ENCODE data around the gene ZNF205.
"Not testable (repeated sequence)": the region's sequence is repeated elsewhere in the genome, so short reads cannot be mapped to it uniquely, and the experiment has no call there.

Gene ZNF205

DNA sequence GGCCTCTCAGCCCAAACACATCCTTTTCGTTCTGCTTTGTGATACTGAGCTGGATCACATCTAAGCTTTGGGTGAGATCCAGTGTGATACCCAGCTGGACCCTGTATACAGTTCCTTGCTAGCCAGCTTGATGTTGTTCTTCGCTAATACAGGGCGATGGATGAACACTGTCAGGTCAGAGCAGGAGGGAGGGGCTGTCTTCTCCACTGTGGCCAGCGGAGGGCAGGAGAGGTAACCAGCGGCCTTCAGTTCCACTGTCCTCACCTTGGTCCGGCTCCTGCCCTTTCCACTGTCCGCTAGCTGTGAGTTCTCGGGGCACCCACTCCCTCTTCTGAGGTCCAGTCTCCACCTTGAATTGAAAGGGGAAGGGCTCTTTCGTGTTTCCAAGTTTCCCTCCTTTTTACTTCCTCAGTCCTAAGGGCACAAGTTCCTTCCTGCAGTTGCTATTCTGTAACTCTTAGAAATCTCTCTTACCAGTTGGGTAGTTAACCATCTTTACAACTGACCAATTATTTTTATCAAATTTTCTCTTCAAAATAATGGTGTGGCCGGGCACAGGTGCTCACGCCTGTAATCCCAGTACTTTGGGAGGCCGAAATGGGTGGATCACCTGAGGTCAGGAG, 19.5 kb downstream of the ZNF205 start:
- DNase-seq (ENCODE audit: low read depth in 2 of 2) = peak; percentile 24 to 32

DNA sequence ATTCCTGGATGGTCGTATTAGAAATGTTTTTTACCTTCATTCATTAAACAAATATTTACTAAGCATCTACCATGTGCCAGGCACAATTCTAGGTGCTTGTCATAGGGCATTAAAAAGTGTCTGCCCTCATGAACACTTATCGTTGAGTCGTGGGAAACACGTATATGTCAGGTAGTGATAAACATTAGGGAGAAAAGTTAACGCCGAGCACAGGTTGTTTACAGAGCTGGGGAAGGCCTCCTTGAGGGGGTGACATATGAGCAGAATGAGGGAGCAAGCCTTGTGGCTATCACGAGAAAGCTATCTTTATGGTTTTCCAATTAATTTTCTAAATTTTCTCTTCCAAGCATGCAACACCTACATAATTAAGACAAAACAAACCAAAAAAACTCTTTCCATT, 21.5 kb downstream of the ZNF205 start:
- DNase-seq (ENCODE audit: low read depth in 2 of 2) = no peak

DNA sequence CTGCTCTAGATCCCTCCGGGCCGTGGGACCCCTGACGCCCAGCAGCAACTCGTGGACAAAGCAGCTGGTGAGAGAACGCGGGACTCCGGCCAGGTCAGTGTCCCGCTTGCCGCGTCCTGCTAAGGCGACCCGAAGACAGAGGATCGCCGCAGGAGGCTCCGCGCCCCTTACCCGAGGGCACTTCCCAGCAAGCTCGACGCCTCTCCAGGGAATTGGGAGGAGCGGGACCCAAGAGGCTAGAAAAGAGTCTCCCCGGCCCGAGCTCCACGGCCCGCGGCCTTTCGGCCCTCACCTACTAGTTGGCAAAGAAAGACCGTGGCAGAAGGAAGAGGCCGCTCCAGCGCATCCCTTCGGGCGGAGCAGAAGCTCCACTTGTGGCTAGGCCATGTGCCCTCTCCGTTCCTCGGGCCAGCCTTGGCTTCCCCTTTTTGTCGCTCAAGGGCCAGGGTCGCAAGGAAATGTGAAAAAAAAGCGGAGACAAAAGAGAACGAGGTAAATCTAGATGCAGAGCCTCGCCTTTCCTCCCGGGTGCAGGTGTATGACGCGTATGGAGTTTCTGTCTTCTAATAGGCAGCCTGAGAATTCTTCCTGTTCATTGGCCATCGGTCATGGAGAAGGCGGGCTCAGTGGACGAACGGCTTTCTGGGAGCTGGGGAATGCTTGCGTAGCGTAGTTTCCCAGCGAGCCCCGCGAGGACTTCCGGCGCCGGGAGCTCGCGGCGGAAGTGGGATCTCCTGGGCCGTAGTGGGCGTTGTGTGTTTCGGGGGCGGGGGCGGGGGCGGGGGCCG, 22.1 kb downstream of the ZNF205 start, which contains the start of gene ZNF213:
ZNF213 (plus strand) TSS at position 692 of the 788 bp plus-strand sequence. CDS start 2,252 bp downstream, outside the sequence.
- peak; percentile 83 to 87 for DNase-seq (ENCODE audit: low read depth in 2 of 2)

DNA sequence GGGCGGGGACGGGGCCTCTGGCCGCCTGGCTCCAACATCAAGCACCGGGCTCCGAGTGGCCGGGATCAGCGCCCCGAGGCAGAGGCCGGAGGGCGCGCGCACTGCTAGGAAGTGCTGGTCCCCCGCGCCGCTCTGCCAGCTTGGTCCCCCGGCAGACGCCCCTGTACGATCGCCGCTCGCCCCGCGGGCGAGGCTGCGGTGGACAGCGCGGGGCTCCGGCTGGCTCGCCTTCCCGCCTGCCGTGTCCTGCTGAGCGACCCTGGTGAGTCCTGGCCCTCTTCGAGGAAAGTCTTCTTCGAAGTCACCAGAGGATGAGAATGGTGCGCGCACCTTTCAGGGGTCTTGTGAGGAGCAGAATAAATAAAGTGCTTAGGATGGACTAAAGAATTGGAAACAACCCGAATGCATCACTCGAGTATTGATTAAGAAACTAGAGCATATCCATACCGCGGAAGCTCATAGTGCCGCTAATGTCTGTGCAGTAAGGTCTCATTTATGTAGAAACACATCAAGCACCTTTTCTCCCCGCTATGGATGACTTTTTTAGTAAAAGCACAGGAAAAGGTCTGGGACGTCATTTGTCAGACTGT, 22.8 kb downstream of the ZNF205 start:
- DNase-seq (ENCODE audit: low read depth in 2 of 2) = no peak

DNA sequence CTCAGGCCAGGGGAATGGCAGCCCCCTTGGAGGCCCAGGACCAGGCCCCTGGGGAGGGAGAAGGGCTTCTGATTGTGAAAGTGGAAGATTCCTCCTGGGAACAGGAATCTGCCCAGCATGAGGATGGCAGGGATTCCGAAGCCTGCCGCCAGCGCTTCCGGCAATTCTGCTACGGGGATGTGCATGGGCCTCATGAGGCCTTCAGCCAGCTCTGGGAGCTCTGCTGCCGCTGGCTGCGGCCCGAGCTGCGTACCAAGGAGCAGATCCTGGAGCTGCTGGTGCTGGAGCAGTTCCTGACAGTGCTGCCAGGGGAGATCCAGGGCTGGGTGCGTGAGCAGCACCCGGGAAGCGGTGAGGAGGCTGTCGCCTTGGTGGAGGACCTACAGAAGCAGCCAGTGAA, 24.9 kb downstream of the ZNF205 start:
- DNase-seq (ENCODE audit: low read depth in 2 of 2) = no peak

DNA sequence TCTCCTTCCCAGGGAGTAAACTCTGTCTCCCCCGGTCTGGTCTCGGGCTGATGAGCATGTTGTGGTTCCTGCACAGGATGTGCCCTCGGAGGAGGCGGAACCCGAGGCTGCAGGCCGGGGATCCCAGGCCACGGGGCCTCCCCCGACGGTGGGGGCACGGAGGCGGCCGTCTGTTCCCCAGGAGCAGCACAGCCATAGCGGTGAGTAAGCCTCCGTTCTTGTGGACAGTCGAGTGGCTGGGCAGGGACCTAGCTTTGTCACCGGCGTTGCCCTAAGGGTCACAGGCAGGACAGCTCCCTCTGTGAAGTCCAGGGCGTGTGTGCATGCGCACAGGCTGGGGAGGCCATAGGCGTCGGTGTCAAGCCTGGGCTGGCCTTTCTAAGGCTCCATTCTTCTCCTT, 26.0 kb downstream of the ZNF205 start:
- DNase-seq (ENCODE audit: low read depth in 2 of 2) = no peak

DNA sequence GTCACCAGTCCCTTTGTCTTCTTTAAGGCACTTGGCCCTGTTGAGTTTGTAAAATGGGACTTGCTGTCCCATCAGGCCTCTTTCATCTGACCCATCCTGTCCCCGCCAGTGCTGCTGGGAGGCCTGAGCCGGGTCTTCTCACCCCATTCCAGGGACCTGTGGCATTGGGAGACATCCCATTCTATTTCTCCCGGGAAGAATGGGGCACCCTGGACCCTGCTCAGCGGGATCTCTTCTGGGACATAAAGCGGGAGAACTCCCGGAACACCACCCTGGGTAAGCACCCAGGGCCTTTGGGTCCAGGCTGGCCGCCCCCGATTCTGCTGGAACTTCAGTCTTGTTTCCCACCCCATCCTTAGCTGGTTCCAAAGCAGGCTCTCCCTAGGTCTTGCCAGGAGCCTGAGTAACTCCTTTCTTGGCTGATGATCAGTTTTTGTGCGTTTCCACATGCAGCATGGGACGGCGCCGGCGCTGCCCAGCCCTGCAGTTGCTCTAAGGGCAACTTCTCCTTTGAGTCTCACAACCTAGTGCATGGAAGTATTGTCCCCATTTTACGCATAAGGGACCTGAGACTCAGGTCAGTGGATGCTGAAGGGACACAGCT, 26.5 kb downstream of the ZNF205 start:
- DNase-seq (ENCODE audit: low read depth in 2 of 2) = no peak

DNA sequence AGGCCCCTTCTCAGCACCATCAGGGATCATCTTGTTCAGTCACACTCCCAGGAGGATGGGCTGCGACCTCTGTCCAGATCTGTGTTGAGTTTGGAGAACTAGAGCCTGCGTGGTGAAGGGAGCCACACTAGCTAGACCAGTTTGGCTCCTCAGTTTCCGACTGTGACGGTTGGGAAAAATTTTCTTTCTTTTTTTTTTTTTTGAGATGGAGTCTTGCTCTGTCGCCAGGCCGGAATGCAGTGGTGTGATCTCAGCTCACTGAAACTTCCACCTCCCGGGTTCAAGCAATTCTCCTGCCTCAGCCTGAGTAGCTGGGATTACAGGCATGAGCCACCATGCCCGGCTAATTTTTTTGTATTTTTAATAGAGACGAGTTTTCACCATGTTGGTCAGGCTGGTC, 27.2 kb downstream of the ZNF205 start:
- DNase-seq (ENCODE audit: low read depth in 2 of 2) = not testable (repeated sequence)

DNA sequence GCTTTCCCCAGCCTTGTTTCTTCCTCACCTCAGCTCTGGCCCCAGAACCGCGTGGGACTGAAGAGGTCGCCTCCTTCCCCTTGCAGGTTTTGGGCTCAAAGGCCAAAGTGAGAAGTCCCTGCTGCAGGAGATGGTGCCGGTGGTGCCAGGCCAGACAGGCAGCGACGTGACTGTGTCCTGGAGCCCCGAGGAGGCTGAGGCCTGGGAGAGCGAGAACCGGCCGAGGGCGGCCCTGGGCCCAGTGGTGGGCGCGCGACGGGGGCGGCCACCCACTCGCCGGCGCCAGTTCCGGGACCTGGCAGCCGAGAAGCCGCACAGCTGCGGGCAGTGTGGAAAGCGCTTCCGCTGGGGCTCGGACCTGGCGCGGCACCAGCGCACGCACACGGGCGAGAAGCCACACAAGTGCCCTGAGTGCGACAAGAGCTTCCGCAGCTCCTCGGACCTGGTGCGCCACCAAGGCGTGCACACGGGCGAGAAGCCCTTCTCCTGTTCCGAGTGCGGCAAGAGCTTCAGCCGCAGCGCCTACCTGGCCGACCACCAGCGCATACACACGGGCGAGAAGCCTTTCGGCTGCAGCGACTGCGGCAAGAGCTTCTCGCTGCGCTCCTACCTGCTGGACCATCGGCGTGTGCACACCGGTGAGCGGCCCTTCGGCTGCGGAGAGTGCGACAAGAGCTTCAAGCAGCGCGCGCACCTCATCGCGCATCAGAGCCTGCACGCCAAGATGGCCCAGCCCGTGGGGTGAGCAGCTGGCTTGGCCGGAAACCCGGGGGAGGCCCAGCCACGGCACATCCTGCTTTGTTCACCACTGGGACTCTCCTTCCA, 28.4 kb downstream of the ZNF205 start:
- DNase-seq (ENCODE audit: low read depth in 2 of 2) = no peak

DNA sequence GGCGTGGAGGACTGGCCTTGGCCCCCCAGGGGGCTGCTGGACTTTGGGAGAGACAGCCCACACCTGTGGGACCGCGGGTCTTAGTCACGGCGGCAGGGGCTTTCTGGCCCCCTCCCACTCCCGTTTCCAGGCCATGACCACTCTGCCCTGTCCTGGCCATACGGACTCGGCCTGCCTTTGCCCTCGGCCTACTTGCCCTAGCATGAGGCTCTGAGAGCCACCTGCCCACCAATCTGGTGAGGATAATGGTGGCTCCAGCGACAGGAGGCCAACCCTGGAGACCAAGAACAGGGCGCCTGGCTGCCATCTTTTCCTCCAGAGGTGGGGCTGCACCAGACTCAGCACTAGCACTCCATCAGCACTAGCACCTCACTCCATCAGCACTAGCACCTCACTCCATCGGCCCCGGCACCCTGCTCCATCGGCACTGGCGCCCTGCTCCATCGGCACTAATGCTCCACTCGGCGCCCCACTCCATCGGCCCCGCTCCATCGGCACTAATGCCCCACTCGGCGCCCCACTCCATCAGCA, 29.5 kb downstream of the ZNF205 start:
- no peak for DNase-seq (ENCODE audit: low read depth in 2 of 2)

DNA sequence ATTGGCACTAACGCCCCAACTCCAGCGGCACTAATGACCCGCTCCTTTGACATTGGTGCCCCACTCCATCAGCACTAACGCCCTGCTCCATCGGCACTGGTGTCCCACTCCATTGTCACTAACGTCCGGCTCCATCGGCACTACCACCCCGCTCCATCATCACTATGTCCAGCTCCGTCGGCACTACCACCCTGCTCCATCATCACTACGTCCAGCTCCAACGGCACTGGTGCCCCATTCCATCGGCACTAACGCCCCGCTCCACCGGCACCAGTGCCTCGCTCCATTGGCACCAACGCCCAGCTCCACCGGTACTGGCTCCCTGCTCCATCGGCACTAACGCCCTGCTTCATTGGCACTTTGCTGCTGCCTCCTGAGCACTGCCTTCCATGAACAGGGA, 29.9 kb downstream of the ZNF205 start:
- DNase-seq (ENCODE audit: low read depth in 2 of 2) = no peak

DNA sequence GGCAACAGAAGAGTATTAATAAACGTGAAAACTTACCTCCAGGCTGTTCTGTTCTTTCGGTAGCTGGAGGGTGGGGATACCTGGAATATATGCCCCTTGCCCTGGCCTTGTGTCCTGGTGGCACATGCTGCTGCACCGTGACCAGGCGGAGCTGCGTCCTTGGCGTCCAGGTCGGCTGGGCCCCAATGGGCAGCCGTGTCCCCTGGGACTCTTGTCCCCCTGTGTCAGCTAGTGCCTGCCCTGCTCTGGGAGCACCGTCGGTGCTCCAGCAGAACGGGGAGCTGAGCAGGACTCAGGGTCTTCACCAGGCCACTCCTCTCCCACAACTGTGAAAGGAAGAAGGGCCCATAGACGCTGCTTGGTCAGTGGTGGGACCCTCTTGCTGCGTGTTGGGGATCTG, 30.4 kb downstream of the ZNF205 start:
- no peak for DNase-seq (ENCODE audit: low read depth in 2 of 2)

DNA sequence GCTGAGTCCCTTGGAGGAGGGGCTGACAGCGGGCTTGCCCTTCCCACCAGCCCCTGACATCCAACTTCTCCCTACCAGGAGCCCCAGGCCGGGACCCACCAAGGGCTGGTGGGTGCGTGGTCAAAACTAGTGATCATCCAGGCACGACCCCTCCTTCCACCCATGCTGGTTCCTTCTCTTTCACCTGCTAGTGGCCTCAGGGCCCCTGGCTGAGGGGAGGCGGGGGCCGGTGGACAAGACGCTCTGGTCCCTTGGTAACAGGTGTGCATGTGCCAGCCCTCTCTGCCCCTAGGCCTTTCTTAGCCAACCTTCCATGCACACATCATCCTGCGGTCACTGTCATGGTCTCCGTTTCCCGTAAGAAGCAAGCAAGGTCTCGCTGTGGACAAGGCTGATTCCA, 30.8 kb downstream of the ZNF205 start:
- DNase-seq (ENCODE audit: low read depth in 2 of 2) = no peak

DNA sequence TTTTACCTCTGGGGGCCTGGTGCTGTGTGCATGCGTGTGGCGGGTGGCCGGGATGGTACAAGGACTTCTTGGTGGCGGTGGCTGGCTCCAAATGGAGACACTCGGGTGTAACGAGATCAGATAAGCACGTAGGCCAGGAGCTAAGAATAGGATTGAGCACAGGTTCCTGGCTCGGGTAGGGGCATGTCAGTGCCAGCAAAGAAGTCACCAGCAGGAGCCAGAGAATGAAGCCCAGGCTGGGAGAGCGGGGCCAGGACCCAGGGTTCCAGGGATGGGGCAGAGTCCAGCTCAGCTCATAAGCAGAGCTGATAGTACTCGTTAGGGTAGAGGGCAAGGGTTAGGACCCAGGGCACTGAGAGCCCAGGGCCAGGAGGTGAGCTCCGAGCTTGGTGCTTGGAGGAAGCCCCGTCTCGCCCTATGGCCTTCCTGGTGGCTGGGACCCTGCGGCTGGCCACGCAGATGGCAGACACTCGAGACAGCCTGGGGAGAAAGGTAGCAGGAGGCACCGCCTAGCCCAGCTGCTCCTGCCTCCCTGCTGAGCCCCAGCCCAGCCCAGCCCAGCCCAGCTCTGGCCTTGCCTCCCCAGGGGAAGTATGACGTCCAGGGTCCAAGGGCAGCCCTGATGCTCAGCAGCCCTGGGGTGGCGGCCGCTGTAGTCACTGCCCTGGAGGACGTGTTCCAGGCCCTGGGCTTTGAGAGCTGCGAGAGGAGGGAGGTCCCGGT, 31.4 kb downstream of the ZNF205 start:
- no peak for DNase-seq (ENCODE audit: low read depth in 2 of 2)

DNA sequence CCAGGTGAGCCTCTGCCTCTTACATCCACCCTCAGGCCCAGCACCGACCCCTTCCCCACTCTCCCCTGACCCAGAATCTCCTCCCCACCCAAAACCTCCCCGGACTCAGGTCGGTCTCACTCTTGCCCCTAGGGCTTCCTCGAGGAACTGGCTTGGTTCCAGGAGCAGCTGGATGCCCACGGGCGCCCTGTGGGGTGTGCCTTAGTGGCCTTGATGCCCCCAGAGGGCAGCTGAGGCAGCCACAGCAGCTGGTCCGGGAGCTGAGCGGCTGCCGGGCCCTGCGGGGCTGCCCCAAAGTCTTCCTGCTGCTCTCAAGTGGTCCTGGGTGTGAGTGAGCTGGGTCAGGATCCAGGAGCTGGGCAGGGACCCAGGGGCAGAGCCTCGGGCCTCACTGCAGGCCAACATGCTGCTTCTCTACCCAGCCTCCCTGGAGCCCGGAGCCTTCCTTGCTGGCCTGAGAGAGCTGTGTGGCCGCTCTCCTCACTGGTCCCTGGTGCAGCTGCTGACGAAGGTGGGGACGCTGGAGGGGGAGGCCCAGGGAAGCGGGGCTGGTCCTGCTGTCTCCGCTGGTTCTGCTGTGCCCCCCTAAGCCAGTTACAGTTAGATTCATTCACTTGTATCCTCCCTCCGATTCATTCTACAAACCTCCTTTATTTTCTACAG, 32.1 kb downstream of the ZNF205 start:
- no peak for DNase-seq (ENCODE audit: low read depth in 2 of 2)

DNA sequence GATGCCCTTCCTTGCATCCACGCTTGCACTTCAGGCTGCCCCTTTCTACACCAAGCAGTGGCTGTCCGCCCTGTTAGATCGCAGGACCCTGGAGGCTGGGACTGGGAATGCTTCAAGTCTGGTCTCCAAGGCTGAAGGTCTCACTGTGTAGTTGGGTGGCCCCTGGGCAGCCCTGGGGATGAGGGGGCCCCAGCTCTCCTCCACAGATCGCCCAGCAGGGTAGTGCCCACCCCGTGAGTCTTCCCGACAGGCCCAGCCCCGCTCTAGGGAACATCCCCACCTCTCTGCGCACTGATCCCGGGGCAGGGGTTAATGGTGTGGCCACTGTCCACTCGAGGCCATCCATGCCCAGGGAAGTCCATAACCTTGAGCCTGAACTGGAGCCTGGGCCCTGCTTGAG, 32.8 kb downstream of the ZNF205 start:
- DNase-seq (ENCODE audit: low read depth in 2 of 2) = no peak

DNA sequence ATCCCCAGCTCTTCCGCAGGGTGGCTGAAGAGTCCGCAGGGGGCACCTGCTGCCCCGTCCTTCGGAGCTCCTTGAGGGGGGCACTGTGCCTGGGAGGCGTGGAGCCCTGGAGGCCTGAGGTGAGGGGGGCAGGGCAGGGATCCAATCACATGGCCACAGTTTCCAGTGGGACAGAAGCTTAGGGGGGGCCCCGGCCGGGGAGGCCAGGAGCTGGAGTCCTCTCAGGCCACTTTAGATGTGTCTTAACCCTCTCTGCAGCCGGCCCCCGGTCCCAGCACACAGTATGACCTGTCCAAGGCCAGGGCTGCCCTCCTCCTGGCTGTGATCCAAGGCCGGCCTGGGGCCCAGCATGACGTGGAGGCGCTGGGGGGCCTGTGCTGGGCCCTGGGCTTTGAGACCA, 33.3 kb downstream of the ZNF205 start:
- DNase-seq (ENCODE audit: low read depth in 2 of 2) = no peak

DNA sequence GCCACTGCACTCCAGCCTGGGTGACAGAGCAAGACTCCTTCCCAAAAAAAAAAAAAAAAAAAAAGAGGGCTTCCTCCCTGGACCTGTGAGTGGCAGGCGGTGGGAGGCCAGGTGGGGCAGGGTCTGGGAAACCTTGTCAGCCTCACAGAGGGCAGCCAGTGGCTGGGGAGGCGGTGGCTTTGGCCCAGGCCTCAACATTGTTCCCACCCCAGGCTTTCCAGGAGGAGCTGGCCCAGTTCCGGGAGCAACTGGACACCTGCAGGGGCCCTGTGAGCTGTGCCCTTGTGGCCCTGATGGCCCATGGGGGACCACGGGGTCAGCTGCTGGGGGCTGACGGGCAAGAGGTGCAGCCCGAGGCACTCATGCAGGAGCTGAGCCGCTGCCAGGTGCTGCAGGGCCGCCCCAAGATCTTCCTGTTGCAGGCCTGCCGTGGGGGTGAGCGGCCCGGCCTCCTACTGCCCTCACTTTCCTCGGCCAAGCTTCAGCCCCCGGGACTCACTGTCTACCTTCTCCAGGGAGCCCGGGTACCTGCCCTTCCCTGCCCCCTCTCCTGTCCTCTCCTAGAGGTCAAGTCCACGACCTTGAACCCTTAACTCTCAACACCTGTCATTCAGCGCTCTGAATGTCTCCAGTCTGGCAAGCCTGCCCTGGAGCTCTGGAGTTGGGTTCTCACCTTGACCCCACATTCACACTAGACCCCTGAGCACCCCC, 34.8 kb downstream of the ZNF205 start:
- no peak for DNase-seq (ENCODE audit: low read depth in 2 of 2)

DNA sequence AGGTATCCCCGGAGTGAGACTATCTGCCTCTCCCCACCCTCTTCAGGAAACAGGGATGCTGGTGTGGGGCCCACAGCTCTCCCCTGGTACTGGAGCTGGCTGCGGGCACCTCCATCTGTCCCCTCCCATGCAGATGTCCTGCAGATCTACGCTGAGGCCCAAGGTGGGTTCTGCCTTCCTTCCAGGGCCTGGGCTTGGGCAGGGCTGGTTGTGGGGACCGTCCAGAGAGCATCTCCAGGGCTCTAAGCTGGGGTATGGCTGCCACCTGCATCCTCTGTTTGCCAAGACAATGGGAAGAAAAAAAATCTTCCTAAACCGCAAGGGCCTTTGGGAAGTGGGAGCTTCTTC, 35.3 kb downstream of the ZNF205 start:
- no peak for DNase-seq (ENCODE audit: low read depth in 2 of 2)
